HG02759 (cell line): ENCODE results near the gene MAP4K4.
A peak's percentile ranks its signal among the peaks of the same experiment; 100 is the strongest.
"Not testable (repeated sequence)": the region's sequence is repeated elsewhere in the genome, so short reads cannot be mapped to it uniquely, and the experiment has no call there.

ENCODE experiments used
- ATAC-seq: cut with Tn5 transposase; IDR thresholded peaks from one replicate; pipeline ENCODE4 v1.9.1; 2021; ENCODE audit warnings: mild to moderate bottlenecking, moderate library complexity; ENCODE audit not compliant: unreplicated experiment

The MAP4K4 gene

DNA sequence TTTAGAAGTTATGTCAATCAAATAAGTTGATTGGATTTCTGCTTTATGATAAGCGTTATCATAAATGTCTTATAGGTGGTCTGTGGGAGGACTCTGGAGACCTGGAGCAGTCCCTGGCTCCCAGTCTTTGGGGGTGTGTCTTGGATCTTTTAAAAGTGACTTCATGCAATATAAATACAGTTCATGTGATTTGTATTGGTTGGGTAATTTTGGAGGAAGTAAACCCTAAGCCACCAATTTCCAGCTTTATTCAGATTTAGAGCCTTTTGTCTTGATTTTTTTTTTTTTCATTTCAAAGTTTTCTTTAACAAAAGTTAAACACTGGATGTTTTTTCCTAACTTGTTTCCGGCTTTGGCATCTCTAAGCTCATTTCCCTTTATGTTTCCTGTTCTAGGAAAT lies 68.8 kb downstream of the MAP4K4 start:
- ATAC-seq = no peak

DNA sequence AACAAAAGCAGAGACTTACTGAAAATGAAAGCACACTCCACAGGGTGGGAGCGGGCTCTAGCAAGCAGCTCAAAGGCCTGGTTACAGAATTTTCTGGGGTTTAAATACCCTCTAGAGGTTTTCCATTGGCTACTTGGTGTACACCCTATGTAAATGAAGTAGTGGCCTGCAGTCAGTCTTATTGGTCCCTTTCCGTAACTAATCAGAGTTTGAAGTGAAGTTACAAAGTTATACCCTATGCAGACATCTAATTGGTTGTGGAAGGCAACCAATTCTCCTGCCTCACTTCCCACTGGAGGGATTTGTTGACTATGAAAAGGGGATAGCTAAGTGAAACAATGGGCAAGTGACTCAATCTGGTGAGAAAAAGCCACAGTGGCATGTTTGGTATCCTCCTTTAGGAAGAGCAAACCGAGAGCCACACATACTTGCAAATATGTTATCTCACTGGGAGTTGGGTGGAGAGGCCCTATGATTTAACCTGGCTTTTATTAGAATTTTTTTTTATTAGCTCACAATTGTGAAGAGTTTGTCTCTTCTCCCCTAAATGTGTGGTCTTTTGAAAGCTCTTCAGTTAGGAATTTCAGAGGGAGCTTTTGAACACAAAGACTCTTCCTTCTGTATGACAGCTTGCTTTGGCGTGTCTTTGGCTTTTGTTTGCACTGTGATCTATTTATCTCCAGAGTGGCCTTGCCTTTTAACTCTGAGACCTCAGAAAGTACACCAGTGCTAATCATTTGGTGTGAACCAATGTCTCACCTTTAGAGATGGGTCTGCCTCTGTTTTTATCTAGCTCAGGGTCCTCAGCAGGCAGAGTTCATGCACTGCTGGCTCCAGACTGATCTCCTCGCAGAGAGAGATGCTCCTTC lies 69.6 kb downstream of the MAP4K4 start:
- no peak for ATAC-seq

DNA sequence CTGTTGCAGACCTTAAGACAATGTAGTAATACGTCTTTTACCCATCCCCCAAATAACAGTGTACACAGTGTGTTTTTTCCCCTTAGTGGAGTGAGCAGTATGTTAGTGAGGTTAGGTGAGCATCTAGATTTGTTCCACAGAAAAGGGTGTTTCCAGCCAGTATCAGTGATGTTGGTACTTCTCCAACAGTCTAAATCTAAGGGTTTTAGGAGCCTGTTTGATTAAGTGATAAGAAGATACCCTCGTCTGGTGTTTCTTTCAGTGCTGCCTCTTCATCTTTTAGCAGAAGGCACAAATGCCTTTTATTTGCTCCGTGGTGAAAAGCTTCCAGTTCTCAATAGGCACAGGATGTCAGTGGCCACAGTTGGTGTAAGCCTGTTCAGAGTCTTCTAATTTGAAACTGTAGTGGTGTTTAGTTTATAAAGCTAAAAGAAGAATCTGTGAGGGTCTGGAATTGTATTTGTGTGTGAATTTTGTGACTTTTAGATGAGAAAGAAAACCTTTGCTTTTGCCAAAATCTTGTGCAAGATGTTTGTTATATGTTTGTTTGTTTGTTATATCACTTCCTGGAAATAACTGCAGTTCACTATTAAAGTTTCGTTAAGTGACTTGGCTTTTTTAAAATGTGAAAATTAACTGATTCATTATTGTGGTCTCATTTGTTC lies 71.2 kb downstream of the MAP4K4 start:
- no peak for ATAC-seq

DNA sequence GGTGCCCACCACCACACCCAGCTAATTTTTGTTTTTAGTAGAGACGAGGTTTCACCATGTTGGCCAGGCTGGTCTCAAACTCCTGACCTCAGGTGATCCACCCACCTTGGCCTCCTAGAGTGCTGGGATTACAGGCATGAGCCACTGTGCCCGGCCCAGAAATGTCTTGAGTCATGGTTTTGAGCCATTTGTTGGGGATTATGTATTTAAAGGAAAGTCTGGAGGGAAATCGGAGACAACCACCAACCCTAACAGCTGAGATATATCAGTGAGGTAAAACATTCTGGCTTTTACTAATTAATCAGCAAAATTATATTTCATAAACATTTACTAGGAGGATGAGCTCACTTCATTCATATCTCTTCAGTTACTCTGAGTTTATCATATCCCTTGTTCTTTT lies 72.2 kb downstream of the MAP4K4 start:
- ATAC-seq = not testable (repeated sequence)

DNA sequence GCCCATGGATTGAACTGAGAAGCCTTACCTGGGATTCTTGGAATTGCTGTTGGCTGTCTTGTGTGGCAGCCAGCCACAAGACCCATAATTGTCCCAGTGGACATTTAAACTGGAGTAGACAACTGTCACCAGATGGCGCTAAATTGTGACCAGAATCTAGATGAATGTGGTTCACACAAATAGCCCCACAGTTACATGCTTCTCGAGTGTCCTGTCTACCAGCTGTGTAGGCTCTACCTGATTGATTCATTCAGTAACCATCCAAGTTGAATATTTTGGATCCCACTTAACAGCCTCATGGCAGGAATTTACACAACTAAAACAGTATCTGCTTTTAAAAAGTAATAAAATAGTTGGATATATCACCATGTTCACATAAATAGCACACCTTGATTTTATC lies 73.2 kb downstream of the MAP4K4 start:
- peak; percentile 76 for ATAC-seq

DNA sequence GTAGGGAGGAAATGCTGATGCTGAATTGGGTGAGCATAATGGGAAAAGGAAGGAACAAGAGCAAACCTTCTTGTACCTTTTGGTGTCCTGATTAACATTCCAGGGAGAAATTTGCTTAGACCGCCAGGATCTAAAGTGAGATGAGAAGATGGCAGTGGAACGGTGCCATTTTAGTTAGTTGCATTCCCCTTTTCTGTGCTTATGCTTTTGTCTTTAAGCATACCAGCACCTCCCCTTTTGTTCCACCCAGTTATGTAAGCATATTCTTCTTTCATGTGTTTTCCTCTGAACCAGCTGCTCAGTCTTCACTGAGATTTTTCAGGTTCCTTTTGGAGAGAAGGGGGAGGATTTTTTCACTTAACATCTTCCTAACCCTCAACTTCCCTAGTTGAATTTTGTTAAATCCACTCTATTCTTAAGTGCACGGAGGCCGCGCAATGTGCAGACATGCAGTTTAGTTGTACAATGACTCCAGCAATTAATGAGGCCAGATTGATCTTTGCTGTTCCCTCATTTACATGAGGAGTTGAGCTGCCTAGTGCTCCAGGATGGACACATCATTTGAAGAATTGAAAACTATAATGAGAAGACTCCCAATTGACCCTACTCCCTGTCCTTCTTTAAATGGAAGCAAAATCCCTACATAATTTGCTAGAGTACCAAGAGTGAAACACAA lies 73.9 kb downstream of the MAP4K4 start:
- ATAC-seq = no peak

DNA sequence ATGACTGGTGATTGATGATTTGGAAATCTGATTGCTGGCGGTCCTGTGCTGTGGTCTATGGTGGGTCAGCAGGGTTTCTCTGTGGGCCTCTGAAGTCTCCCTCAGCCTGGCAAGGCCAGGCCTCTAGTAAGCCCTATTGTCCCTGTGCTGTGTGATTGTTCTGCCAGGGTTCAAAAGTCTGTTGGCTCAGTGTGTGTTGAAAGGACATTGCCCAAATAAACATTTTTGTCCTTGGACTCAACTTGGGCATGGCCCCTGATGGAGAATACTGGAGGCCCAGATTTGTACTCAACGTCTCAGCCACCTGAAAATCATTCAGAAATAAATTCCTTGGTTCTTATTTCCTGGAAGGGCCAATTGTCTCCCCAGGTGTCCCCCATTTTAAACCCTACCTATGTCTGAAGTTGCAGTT lies 74.4 kb downstream of the MAP4K4 start:
- ATAC-seq = no peak

DNA sequence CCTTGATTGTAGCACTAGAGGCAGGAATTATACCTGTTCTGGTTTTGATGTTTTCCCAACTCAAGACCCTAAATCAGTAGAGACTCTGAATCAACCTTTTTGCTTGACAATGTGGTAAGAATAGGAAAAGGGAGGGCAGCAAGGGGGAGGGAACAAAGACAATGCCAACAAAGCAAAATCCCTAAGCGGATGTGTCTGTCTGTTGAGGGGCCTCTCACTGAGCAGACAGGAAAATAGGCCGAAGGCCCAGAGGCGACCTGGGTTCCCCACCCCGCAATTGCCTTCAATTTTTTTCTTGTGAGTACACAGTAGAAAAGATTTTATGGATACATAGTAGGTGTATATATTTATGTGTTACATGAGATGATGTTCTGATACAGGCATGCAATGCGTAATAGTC lies 75.6 kb downstream of the MAP4K4 start:
- no peak for ATAC-seq

DNA sequence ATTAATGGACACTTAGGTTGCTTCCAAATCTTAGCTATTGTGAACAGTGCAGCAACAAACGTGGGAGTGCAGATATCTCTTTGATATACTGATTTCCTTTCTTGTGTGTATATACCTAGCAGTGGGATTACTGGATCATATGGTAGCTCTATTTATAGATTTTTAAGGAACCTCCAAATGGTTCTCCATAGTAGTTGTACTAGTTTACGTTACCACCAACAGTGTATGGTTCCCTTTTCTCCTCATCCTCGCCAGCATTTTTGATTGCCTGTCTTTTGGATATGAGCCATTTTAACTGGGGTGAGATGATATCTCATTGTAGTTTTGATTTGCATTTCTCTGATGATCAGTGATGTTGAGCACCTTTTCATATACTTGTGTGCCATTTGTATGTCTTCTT lies 76.5 kb downstream of the MAP4K4 start:
- not testable (repeated sequence) for ATAC-seq

DNA sequence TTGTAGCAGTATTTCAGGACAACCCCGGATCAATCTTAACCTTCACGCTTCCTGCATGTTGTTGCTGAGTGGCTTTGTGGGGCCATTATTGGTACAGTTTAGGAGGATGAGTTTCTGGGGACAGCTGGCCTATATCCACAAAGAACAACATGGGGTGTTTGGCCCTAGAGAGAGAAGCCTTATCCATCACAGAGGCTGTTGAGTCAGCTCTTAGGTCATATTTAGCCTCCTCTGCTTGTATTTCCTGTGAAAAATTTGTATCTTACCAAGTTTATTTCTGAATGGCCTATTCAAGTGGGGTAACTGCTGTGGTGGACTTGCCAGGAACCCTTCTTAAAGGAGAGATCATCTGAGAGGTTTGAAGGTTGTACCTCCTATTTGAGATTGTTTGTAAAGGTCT lies 77.6 kb downstream of the MAP4K4 start:
- ATAC-seq = no peak

DNA sequence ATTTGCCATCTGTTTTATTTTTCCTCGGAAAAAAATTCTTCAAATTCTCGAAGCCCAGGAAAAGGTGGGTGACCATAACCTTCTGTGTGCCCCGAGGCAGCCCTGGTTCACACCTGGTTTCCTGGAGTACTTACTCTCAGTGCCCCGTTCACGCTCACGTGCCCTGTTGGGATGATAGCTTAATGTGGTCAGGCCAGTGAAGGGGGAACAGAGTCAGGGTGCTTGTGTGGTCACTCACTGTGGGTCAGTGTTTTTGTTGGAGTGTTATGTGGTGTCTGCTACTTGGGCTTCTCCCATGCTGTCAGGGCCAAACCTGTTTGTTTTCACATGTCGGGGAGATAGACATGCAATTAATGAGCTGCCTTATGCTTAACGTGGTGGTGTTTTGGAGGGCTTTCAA lies 78.1 kb downstream of the MAP4K4 start:
- ATAC-seq = no peak

DNA sequence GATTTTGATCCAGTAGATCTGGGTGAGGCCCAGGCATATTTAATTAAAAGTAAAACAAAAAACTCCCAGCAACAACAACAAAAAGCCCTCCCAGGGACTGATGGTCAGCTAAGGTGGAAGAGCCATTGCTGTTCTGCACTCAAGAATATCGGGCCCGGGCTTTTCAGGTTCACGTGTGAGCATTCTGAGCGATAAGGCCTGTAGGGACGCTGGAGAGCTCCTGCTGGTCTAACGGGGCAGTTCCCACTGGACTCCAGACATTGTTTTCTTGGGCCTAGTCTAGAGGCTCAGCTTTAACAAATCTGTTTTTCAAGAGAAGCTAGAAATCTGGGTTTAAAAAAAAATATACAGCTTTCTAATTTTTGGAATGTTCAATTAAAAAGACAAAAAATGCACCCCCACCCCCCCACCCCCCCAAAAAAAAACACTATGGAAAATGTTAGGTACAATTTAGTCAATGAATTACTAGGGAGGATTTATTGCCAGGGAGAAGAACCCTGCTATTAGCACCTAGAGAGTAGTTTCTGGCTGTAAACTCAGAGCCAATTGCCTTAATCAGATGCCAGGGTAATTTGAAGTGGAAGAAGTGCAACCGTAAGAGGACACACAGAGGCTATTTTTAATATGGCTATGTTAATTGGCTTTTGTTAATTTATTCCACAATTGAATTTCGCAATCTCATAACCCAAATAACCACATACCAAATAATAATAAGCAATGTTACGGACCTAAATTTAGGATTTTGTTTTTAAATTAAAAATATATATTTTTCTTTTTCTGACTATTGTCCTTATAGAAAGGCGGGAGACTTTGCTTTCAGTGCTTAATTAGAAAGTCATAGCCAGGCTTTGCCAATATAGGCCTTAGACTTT lies 78.9 kb downstream of the MAP4K4 start:
- ATAC-seq = no peak

DNA sequence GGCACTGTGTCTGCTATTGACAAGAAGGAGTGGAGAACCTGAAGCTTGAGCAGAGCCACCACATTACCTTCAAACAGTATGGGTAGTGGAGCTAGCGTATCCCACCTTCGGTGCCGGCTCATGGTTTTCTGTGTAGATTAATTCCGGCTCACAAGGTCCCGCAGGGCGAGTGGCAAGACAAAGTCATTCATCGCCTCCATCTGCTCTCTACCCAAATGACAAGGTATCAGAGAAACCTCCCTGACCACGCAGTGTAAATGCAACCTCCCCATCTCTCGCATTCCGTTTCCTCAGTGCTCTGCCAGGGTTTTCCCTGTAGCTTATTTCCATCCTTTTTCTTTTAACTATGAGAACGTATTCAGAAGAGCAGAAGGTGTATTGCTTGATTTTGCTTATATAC lies 79.8 kb downstream of the MAP4K4 start:
- ATAC-seq = no peak

DNA sequence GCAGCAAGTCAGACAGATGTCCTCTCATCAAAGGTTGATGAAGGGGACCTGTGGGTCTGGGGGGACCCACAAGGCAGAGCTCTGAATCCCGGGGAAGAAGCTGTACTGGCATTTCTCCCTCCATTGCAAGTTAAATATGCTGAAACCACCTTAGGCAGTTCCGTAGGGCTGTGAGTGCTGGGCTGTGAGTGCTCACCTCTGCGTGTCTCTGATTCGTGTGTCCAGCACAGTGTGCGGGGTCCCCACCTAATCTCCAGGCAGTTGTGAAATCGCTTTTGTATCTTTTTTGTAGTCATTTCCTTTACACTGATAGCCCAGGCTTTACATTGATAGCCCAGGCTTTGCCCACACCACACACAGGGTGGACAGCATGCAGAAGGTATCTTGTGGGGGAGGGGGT lies 80.6 kb downstream of the MAP4K4 start:
- no peak for ATAC-seq

DNA sequence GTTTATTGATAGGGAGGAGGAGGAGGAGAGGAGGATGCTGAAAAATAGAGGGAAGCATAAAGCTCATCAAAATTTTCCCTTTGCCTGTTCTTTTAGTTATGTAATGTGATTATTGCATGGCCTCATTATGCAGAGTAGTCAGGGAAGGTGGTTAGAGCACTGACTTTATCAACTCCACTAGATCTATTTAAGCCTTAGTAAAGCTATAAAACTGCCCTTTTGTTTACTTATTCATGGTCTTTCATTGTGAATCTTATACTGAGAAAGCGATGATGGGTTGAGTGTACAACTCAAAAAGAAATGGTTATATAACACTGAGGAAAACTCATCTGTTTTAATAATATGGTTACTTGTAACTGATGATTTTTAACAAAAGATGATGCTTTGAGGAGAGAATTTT lies 81.7 kb downstream of the MAP4K4 start:
- no peak for ATAC-seq

DNA sequence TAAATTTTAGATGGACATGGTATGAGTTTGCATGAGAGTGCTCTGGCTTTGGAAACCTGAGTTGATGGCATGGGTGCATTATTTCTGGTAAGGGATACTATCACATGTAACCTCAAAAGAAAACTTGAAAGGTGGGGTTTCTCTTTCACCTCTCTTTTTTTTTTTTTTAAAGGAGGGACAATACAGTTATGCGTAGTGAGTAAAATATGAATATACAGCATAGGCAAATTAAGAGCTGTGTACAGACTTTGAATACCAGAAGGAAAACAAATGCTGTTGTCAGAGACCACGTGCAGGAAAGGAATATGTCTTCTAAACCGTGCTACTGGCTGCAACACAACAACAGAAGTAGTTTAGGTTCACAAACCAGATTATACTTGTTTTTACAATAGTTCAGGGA lies 82.1 kb downstream of the MAP4K4 start:
- no peak for ATAC-seq

DNA sequence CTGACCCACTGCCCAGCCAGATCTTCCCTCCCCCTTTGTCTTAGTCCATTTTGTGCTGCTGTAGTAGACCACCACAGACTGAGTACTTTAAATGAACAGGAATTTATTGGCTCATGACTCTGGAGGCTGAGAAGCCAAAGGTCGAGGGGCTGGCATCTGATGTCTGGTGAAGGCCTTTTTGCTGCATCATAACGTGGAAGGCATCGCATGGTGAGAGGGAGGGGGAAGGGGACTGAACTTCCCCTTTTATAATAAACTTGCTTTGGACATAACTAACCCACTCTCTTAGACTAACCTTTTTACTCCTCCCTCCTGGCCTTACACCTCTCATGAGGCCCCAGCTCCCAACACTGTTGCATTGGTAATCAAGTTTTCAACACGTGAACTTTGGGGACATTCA lies 83.8 kb downstream of the MAP4K4 start:
- peak; percentile 42 for ATAC-seq

DNA sequence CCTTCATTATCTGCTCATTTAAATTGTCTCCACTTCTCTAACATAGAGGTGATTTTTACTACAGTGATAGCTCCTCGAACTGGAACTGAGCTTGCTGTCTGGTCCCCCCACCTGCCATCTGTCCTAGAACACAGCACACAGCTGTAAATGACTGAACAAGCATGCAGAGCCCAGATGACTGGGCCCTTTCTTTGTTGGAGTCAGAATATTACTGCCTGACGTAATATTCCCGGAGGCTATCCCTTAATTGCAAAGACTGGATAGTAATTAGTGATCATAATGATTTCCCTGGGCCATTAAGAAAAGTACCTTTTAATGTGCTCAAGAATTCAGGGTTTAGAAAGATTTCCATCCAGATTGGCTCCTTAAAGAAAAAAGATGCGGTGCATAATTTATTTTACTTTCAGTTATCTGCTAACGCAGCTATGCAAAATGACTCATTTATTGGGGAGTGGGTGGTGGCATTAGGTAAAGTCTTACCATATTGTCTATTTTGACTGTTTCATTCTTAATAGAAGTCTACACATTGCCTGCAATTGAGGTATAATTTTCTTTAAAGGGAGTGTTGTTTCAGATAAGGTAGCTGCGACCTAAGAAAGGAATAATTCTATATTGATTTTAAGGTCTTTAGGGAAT lies 84.4 kb downstream of the MAP4K4 start:
- ATAC-seq = peak; percentile 63

DNA sequence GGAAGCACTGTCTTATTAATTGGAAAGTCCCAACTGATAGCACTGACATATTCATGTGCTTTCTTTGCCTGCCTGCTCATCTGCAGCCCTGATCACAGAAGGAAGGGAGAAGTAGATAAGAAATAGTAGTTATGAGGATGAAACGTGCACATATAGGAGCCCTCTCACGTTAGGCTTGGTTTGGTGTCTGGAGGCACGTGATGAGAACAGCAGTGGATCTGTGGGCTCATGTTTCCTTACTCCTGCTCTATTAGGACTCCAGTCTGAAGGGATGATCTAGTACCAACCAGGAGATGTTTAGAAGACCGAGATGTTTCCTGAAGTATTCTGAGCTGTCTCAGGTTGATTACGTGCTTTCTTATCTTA lies 84.9 kb downstream of the MAP4K4 start:
- ATAC-seq = peak; percentile 29

DNA sequence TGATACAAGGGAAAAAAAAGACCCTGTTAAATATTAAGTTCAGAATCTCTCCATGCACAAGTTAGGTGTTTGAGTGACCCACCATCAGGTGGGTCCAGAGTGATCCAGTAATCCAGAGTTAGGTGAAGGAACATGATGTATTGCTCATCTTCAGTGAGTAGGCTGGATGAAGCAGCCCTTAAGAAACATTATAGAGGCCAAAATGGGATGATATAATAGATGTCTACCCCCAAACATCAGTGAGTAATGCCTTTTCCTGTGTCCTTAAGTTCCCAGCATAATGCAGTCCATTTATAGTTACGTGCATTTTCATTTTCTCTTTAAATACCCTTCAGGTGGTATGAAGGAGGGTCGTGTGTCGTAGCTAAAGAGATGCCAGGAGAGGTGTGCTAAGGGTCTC lies 89.6 kb downstream of the MAP4K4 start:
- ATAC-seq = no peak

DNA sequence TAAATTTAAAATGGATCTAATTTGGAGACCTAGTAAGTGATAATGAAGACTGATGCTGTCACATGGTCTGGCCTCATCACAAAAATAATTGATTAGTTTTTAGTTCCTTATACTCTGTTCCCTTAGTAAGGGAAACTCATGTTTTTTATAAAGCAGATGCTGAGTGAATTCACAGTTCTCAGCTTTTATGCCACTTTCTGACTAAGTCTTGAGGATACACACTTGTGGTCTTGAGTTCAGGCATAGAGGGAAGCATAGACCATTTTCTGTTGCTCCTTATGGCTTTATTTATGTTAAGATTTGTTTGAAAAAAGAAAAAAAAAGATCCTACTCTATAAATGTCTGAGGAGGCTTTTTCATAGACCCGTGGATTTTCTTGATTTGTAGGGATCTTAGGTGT lies 91.1 kb downstream of the MAP4K4 start:
- no peak for ATAC-seq
